Measurements from ENCODE around the gene SDK2. TPM values are rescaled to one million over a fixed set of nuclear protein-coding genes. Genes with fewer than 3 reads are reported as not detected.

The SDK2 gene
- total and polyA plus RNA-seq, 2 experiments from 2014 or later = 0.74 to 5.1 TPM

GRCh38 chr17:73575470-73576221 is 68.6 kb downstream of the SDK2 start (continued):
- TF ChIP-seq ZNF462 (CRISPR knock-in tag; IDR thresholded peaks at IDR 0.05) (no peak), EZH2 (IDR thresholded peaks at IDR 0.05; ENCODE audit: low read depth, unreplicated experiment) (no peak), REST (IDR thresholded peaks at IDR 0.05; ENCODE audit: unreplicated experiment) (no peak)
